BJ (cell line): ENCODE measurements around the gene GDPD2. TPM values are rescaled to one million over a fixed set of nuclear protein-coding genes. Genes with fewer than 3 reads are reported as not detected.

ENCODE experiments used
- CTCF ChIA-PET: fragments of 350-600 bp; formaldehyde crosslinking; extraction: SDS; loops from one replicate; lab custom pipeline; 2021; ENCODE audit warnings: antibody characterized with exemption, inconsistent platforms; lab: Yijun Ruan, JAX
- POLR2A ChIA-PET: fragments of 300-600 bp; sonication (Branson Sonifier 250); formaldehyde crosslinking; extraction: SDS; loops from one replicate; lab custom pipeline; 2021; ENCODE audit warnings: antibody characterized with exemption; lab: Charles Lee
- DNase-seq: peaks from one replicate; pipeline ENCODE4 v3.0.0-alpha.2; 2011; ENCODE audit warnings: low read depth
- H3K27me3 ChIP-seq: 2 replicates; pipeline ENCODE4 v1.6.0; 2011; ENCODE audit warnings: low read length; ENCODE audit not compliant: control insufficient read depth, insufficient read depth
- H3K36me3 ChIP-seq: 2 replicates; pipeline ENCODE4 v1.5.1; 2011; ENCODE audit warnings: low read length; ENCODE audit not compliant: control insufficient read depth, insufficient read depth
- H3K4me3 ChIP-seq: 2 replicates; pipeline ENCODE4 v1.5.1; 2011; ENCODE audit warnings: low read depth, mild to moderate bottlenecking, control low read depth, low read length
- CTCF ChIP-seq: IDR thresholded peaks from 2 replicates; pipeline ENCODE4 v1.5.1; 2011; ENCODE audit warnings: low read depth, mild to moderate bottlenecking, control low read depth, inconsistent platforms, low read length, moderate library complexity; ENCODE audit not compliant: insufficient read depth
- polyA plus RNA-seq: library from polyadenylated mRNA; depleted of rRNA; stranded (reverse); fragments of >200 nt; gene quantifications from 2 replicates; pipeline ENCODE4 v1.2.3, GENCODE V29; 2011

Gene GDPD2
- polyA plus RNA-seq, 1 experiment: not detected

- no peaks in the 10 kb centered on the region for H3K36me3 ChIP-seq
- no peak for TF ChIP-seq CTCF
- ChIA-PET CTCF (no interaction called here), POLR2A (no interaction called here)
- H3K27me3 ChIP-seq: no peaks in the 10 kb centered on the region
- DNase-seq: no peak
- H3K4me3 ChIP-seq: no peak overlapping the region
Measured at GRCh38 chrX:70424801-70425200, 1.7 kb downstream of the GDPD2 start.

- POLR2A ChIA-PET: no interaction called here
Measured at GRCh38 chrX:70426286-70427278, 3.5 kb downstream of the GDPD2 start.

DNA sequence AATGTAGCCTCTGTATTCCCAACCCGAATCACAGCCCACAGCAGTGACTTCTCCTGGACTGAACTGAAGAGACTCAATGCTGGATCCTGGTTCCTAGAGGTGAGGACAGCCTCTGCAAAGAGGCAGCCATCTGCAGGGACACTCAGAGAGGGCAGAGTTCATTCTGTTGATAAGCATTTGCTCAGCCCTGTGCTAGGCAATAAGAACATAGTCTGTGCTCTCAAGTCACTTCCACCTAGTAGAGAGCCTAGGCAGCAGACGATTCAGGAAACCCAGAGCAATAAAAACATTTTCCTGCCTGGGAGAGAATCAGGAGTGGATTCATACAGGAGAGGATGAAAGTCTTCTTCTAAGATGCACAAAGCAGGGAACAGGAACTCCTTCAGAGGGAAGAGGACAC is 4.3 kb downstream of the GDPD2 start:
- no peak for TF ChIP-seq CTCF
- no peaks in the 10 kb centered on the region for H3K27me3 ChIP-seq
- DNase-seq: no peak
- H3K4me3 ChIP-seq: no peak overlapping the region
- ChIA-PET CTCF (no interaction called here), POLR2A (no interaction called here)
- H3K36me3 ChIP-seq: no peaks in the 10 kb centered on the region

More at GRCh38 chrX:70426286-70427278, 3.5 kb downstream of the GDPD2 start:
- H3K27me3 ChIP-seq: no peaks in the 10 kb centered on the region
- H3K36me3 ChIP-seq: no peaks in the 10 kb centered on the region
- TF ChIP-seq CTCF: no peak
- CTCF ChIA-PET: no interaction called here
- no peak overlapping the region for H3K4me3 ChIP-seq
- no peak for DNase-seq

GRCh38 chrX:70429759-70430158 is 6.6 kb downstream of the GDPD2 start:
- H3K4me3 ChIP-seq: no peak overlapping the region
- no peak for TF ChIP-seq CTCF
- DNase-seq: no peak
- POLR2A ChIA-PET: no interaction called here
- no peaks in the 10 kb centered on the region for H3K27me3 ChIP-seq
- H3K36me3 ChIP-seq: no peaks in the 10 kb centered on the region
- CTCF ChIA-PET: interaction anchor here (0.6 kb wide), 1 partner anchor 156 kb away, joined by 3 read pairs; no protein-coding TSS in a partner anchor
